Measurements from ENCODE around the gene PTPN21.

DNA sequence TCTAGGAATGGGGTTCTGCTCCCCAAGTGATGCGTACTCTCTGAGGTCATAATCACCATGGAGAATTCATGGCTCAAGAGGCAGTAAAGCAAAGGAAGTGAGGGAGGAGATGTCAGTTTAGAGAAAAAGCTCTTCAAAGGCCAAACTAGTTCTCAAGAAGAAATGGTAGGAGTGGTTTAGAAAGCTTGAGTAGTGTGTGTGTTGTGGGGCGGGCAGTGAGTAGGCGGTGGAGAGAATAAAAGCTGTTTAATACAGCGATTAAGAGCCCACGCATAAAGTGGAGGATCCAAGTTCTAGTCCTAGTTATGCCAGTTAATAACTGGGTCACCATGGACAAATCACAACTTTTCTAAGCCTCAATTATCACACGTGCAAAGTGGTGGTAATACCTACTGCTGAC lies 55.6 kb downstream of the PTPN21 start:
- TF ChIP-seq, protein P1, sequence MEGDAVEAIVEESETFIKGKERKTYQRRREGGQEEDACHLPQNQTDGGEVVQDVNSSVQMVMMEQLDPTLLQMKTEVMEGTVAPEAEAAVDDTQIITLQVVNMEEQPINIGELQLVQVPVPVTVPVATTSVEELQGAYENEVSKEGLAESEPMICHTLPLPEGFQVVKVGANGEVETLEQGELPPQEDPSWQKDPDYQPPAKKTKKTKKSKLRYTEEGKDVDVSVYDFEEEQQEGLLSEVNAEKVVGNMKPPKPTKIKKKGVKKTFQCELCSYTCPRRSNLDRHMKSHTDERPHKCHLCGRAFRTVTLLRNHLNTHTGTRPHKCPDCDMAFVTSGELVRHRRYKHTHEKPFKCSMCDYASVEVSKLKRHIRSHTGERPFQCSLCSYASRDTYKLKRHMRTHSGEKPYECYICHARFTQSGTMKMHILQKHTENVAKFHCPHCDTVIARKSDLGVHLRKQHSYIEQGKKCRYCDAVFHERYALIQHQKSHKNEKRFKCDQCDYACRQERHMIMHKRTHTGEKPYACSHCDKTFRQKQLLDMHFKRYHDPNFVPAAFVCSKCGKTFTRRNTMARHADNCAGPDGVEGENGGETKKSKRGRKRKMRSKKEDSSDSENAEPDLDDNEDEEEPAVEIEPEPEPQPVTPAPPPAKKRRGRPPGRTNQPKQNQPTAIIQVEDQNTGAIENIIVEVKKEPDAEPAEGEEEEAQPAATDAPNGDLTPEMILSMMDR (IDR thresholded peaks at IDR 0.05) = no peak
- no peak for TF ChIP-seq POLR2A (IDR thresholded peaks at IDR 0.05)

All from Peyer's patch (tissue), 4 donors.